ENCODE measurements around the gene NRCAM.

DNA sequence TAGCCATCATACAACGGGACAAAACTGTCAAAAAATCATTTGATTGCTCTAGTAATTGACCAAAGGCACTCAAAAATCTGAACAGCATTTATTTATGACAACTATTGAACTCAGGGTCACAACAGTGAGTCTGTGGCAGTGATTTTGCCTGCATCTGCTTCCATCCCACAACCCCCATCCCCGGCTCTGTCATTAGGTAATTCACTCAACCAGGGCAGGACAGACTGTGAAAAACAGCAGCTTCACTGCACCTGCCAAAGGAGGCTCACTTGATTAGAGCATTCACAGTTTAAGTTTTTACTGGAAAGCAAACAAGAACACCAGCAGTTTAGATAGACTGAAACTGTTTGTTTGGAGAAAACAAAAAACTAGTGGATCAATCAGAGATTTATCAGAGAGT lies 22.2 kb downstream of the NRCAM start:
- TF ChIP-seq, protein P1, sequence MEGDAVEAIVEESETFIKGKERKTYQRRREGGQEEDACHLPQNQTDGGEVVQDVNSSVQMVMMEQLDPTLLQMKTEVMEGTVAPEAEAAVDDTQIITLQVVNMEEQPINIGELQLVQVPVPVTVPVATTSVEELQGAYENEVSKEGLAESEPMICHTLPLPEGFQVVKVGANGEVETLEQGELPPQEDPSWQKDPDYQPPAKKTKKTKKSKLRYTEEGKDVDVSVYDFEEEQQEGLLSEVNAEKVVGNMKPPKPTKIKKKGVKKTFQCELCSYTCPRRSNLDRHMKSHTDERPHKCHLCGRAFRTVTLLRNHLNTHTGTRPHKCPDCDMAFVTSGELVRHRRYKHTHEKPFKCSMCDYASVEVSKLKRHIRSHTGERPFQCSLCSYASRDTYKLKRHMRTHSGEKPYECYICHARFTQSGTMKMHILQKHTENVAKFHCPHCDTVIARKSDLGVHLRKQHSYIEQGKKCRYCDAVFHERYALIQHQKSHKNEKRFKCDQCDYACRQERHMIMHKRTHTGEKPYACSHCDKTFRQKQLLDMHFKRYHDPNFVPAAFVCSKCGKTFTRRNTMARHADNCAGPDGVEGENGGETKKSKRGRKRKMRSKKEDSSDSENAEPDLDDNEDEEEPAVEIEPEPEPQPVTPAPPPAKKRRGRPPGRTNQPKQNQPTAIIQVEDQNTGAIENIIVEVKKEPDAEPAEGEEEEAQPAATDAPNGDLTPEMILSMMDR (IDR thresholded peaks at IDR 0.05): no peak
- TF ChIP-seq POLR2A (IDR thresholded peaks at IDR 0.05): no peak

Measured in adrenal gland (tissue), 5 donors.